ENCODE measurements around the gene CAB39.

CAB39 gene

GRCh38 chr2:230787101-230787500 is 74.5 kb downstream of the CAB39 start:
- DNase-seq: no peak

GRCh38 chr2:230788554-230789175 is 76.0 kb downstream of the CAB39 start:
- no peak for DNase-seq

DNA sequence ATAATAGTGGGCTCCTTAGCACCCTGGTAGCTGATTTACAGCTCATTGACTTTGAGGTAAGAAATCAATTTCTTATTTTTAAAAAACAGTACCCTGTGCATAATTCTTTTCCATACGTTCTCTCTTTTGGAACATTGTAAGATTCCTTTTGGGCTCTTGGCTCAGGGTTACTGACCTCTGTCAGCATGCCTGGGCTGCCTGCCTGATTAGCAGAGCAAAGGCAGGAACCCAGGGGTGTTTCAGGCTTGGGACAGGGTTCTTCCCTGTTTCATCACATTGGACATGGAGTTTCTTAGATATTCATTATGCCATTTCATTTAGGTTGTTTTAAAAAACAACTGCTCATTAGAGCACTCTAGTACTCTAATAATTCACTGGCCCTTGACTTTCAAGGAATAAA is 78.3 kb downstream of the CAB39 start:
- DNase-seq: no peak

DNA sequence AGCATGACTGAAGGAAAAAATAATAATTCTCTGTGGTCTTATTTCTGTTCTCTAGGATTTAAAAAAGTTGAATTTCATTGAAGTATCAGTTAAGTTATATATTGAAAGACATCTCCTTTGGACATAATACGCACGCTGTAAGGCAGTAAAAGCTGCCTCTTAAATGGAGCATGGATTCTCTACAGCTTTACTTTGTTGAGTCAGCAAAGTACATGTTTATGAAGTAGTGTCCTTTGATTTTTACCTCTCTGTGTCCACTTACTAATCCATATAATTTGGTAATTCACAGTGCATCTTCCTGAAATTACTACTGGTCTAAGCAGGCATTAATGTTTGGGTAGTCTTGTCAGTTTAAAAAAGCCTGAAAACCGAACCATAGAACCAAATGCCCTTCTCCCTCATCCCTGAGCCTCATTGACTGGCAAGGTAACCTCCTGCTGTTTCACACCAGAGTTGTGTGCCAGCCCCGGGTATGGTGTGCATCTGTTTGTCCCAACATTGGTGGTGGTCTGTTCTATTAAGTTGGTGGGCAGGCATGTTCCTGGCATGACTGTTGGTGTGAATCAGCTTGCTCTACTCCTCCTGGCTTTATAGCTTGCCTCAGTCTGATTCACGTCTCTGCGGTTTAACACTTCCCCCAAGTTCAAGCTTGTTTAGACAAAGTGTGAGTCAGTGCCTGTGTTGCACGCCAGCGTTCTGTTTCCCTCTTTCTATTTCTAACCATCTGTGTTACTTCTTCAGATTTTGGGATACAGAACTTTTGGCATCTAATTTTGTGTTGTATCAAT is 81.1 kb downstream of the CAB39 start:
- DNase-seq: peak; percentile 98

DNA sequence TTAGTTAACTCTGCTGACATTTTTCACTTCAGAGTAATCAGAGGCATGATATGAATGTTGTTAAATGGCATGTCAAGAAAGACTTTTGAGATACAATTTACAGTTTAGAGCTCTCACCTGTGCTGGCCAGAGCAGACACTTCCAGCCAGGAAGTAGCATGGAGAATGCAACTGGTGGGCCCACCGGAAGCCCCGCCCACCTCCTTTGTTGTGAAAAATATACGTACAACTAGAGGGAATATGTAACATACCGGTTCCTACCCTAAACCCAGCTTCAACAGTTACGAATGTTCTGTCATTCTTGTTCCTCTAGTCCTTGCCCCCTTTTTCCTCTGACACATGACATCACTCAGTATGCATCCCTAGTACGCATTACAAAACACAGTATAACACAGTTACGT is 81.9 kb downstream of the CAB39 start:
- peak; percentile 64 for DNase-seq

GRCh38 chr2:230795856-230796255 is 83.2 kb downstream of the CAB39 start:
- no peak for DNase-seq

DNA sequence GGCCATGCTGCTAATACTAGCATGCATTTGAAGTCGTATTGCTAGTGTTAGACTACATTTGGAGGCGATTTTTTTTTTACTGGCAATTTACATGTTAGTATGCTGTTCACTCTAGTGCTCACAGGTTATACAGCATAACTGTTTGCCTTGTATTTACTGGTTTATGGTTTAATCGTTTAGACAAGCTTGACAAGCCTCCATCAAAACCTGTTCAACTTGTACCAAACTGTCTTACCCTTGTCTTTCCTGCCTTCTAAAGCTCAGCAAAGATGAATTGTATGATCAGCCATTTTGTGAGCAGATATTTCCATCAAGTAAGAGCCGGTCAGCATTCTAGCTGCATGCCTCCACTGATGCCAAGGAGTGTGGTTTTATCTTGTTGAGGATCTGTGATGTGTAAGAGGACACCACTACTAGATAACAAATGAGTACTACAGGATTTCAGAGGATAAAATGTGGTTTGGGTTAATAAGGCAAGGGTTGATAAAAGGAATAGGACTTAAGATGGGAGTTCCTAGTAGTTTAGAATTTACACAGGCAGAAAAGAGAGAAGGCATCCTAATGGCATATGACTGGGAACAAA is 83.7 kb downstream of the CAB39 start:
- DNase-seq: no peak

DNA sequence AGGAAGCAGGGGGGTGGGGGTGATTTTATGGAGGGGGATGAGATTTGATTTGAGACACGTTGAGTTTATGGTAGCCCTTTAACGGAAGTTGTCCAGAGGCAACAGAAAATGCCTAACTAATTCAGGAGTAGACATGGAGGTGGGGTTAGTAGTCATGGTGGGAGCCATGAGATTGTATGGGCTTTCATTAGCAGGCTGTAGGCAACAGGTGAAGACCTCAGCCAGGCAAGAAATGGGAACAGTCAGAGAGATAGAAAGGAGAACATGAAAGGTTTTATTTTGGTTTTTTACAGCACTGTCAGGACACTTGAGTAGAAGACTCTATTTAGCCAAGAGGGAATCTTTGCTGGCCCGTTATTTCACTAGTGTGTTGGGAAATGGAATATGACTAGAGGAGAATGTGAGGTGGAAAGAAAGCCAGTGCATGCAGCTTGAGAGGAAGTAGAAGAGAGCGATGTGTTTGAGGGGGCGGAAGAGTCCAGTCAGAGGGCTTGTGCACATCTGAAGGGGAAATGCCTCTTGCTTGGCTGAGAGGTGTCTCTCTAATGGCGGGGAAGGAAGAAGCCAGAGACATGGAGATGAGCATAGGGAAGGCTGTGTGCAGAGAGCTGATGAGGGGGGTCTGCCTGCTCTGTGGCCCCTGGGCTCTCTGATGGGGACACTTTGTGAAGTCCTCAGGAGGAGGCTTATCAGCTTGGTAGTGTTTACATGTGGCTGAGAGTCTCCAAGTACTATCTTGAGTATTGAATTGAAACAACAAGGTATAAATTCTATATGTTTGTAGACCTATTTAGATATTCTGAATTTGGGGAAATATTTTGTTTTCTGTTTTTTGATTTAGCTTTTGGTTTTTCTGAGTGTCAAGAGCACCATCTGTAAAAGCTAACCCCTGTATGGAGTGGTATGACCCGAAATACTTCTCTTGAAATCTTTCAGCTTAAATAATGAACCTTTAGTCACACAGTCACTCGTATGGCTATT is 85.2 kb downstream of the CAB39 start:
- no peak for DNase-seq

DNA sequence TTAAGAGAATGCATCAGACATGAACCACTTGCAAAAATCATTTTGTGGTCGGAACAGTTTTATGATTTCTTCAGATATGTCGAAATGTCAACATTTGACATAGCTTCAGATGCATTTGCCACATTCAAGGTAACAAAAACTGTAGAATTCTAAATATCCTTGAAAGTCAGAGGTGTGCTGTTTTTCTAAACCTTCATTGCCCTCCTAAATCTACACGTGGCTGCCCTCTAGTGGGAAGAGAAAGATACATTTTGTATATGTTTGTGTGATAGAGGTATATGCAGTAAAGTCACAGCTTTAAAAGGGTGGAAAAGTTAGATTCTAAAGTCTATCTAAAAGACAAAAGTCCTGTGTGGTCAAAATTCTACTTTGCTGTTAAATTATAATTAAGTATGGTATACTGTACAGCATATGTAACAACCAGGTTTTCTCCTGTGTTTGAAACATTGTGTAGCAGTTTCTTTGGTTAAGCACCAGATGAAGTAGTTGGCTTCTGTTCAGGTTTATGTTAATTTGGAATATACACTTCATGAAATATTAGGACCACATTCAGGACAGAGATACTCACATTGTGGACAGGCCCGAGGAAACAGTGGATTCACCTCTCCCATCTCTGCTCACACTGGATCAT is 86.2 kb downstream of the CAB39 start:
- DNase-seq: peak; percentile 52

GRCh38 chr2:230805353-230806017 is 92.8 kb downstream of the CAB39 start:
- no peak for DNase-seq

GRCh38 chr2:230807729-230808128 is 95.1 kb downstream of the CAB39 start:
- no peak for DNase-seq

- DNase-seq: no peak
These were observed 96.4 kb downstream of the CAB39 start for GRCh38 chr2:230809015-230809414.

GRCh38 chr2:230809677-230810251 is 97.1 kb downstream of the CAB39 start:
- DNase-seq: no peak

GRCh38 chr2:230811508-230811907 is 98.9 kb downstream of the CAB39 start:
- no peak for DNase-seq

DNA sequence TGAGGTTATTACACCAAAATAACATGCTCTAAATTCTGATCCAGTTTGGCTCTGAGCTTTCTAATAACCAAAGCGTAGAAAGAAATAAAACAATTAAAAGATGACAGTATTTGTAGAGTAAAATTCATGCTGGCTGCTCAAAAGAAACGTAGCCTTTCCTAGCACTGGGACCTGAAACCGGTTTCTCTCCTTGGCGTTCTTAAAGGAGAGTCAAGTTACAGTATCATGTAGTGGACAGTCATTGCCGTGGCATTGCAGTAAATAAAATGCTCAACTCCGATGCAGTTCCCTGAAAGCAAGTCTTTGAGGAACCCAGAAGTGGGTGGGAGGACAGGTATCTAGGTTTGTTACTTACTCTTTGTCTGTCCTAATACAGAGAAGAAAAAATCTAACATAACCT is 99.4 kb downstream of the CAB39 start:
- DNase-seq: no peak

DNA sequence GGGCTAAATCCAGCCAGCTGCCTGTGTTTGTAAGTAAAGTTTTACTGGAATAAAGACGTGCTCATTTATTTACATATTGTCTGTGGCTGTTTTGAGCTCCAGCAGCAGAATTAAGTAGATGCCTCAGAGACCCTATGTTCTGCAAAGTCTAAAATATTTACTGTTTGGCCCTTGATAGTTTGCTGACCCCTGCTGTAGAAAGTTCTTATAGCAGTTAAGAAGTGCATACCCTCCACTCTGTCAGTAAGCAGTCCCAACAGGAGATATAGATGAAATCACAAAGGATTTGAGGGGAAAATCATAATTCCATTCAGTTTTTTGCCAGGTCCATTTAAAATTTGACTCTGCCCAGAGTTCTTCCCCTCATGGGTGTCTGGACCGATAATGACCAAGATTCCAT is 102.0 kb downstream of the CAB39 start:
- no peak for DNase-seq

DNA sequence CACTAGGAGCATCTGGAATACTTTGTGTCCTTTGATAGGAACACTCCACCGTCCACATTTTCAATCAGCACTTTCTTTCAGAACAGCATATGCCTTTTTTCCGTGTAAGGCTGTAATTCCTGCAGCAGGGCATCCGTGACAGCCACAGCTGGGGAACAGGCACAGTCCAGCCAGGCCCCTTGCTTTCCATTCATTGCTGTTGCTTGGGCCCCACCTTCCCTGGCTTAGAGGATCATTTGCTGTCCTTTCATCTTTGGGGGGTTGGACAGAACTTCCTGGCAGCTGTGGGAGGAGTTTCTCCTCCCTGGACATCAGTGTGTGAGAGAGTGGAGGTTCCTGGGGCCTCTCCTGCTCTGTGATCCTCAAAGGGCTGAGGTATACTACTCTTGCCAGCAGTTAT is 102.4 kb downstream of the CAB39 start:
- no peak for DNase-seq

DNA sequence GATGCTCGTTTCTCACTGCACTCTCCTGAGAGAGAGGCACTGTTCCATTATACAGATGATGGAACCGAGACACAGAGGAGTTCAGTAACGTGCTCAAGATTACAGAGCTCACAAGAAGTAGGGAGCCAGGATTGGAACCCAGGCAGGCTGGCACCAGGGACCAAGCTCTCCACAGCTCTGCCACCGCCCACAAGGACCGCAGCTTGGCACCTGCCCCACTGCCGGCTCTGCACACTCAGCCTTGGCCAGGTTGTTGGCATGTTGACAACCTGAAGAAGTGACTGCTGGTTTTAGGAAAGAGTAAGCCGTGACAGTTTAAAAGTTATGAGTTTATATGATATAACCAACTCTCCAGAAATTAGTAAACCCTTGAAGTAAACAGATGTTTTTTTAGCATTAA is 104.1 kb downstream of the CAB39 start:
- no peak for DNase-seq

- no peak for DNase-seq
These were observed 106.8 kb downstream of the CAB39 start for GRCh38 chr2:230819433-230819832.

GRCh38 chr2:230821261-230821990 is 108.8 kb downstream of the CAB39 start:
- no peak for DNase-seq

- DNase-seq: no peak
These were observed 109.4 kb downstream of the CAB39 start for GRCh38 chr2:230821991-230822520.

Data from kidney glomerular epithelial cell (primary cell).